Neural cell (in vitro differentiated cells): ENCODE data around the gene FCRL6. TPM values are rescaled to one million over a fixed set of nuclear protein-coding genes. Genes with fewer than 3 reads are reported as not detected.

ENCODE experiments used
- H2AFZ ChIP-seq: fragments of 200-600, 300-800 bp; sonication (generic), shearing (Covaris generic); 2 replicates; pipeline ENCODE4 v1.6.0; 2014; ENCODE audit warnings: low read depth, mild to moderate bottlenecking, antibody characterized with exemption, low read length, moderate library complexity
- H3F3A ChIP-seq: fragments of 200-600 bp; shearing (Covaris generic); 2 replicates; pipeline ENCODE4 v1.6.1; 2016; ENCODE audit warnings: mild to moderate bottlenecking, moderate library complexity, mixed read lengths, antibody characterized with exemption, low read length; ENCODE audit not compliant: insufficient read depth, poor library complexity, severe bottlenecking
- H3K27ac ChIP-seq: fragments of 200-600, 300-800 bp; sonication (generic), shearing (Covaris generic); 2 replicates; pipeline ENCODE4 v1.5.1; 2014; ENCODE audit warnings: mild to moderate bottlenecking, low read length, moderate library complexity
- H3K27me3 ChIP-seq: fragments of 300-800, 200-600 bp; sonication (generic), shearing (Covaris generic); 2 replicates; pipeline ENCODE4 v1.6.0; 2014; ENCODE audit warnings: mild to moderate bottlenecking, low read depth, low read length, moderate library complexity; ENCODE audit not compliant: insufficient read depth
- H3K36me3 ChIP-seq: fragments of 300-800, 200-600 bp; sonication (generic), shearing (Covaris generic); 2 replicates; pipeline ENCODE4 v1.5.1; 2014; ENCODE audit warnings: mild to moderate bottlenecking, antibody characterized with exemption, low read length, moderate library complexity; ENCODE audit not compliant: insufficient read depth
- H3K4me2 ChIP-seq: fragments of 300-800, 200-600 bp; sonication (generic), shearing (Covaris generic); 2 replicates; pipeline ENCODE4 v1.6.0; 2014; ENCODE audit warnings: mild to moderate bottlenecking, low read length
- H3K4me3 ChIP-seq: fragments of 300-800, 200-600 bp; sonication (generic), shearing (Covaris generic); 2 replicates; pipeline ENCODE4 v1.5.1; 2014; ENCODE audit warnings: mild to moderate bottlenecking, low read length, moderate library complexity
- H3K79me2 ChIP-seq: fragments of 200-600 bp; shearing (Covaris generic); replicated peaks from 2 replicates; pipeline ENCODE4 v1.6.0; 2014; ENCODE audit warnings: mild to moderate bottlenecking, low read length, moderate library complexity; ENCODE audit not compliant: insufficient read depth
- H3K9ac ChIP-seq: fragments of 300-800, 200-600 bp; sonication (generic), shearing (Covaris generic); 2 replicates; pipeline ENCODE4 v1.6.1; 2016; ENCODE audit warnings: mild to moderate bottlenecking, low read length, mixed read lengths
- H3K9me2 ChIP-seq: fragments of 200-600 bp; shearing (Covaris generic); 2 replicates; pipeline ENCODE4 v1.6.1; 2016; ENCODE audit warnings: mild to moderate bottlenecking, low read length, mixed read lengths; ENCODE audit not compliant: insufficient read depth
- H3K9me3 ChIP-seq: fragments of 200-600, 300-800 bp; sonication (generic), shearing (Covaris generic); 2 replicates; pipeline ENCODE4 v1.6.1; 2016; ENCODE audit warnings: mild to moderate bottlenecking, mixed run types, low read length, moderate library complexity, mixed read lengths
- H4K20me1 ChIP-seq: fragments of 200-600 bp; shearing (Covaris generic); 2 replicates; pipeline ENCODE4 v1.6.1; 2016; ENCODE audit warnings: mild to moderate bottlenecking, mixed run types; ENCODE audit not compliant: insufficient read depth
- EP300 ChIP-seq: fragments of 450-650 bp; conservative IDR thresholded peaks from 2 replicates; pipeline ENCODE4 v1.6.1; 2014; ENCODE audit warnings: antibody characterized with exemption, mild to moderate bottlenecking, moderate library complexity; ENCODE audit not compliant: poor library complexity, severe bottlenecking
- EZH2 ChIP-seq: fragments of 200-600, 300-800 bp; shearing (Covaris generic), sonication (generic); IDR thresholded peaks from 2 replicates; pipeline ENCODE4 v1.6.1; 2014; ENCODE audit warnings: antibody characterized with exemption, low read length, borderline replicate concordance, mild to moderate bottlenecking; ENCODE audit not compliant: insufficient read depth, poor library complexity, severe bottlenecking
- MXI1 ChIP-seq: fragments of 450-650 bp; conservative IDR thresholded peaks from 2 replicates; pipeline ENCODE4 v1.6.1; 2014; ENCODE audit warnings: antibody characterized with exemption, mild to moderate bottlenecking; ENCODE audit not compliant: poor library complexity, severe bottlenecking
- POLR2AphosphoS5 ChIP-seq: IDR thresholded peaks from 2 replicates; pipeline ENCODE4 v1.6.1; 2012
- RAD21 ChIP-seq: fragments of 450-650 bp; conservative IDR thresholded peaks from 2 replicates; pipeline ENCODE4 v1.6.1; 2014; ENCODE audit warnings: antibody characterized with exemption, mild to moderate bottlenecking, moderate library complexity
- SMC3 ChIP-seq: fragments of 450-650 bp; conservative IDR thresholded peaks from 2 replicates; pipeline ENCODE4 v1.6.1; 2014; ENCODE audit warnings: antibody characterized with exemption, mild to moderate bottlenecking, moderate library complexity; ENCODE audit not compliant: poor library complexity
- TAF1 ChIP-seq: IDR thresholded peaks from 2 replicates; pipeline ENCODE4 v1.6.1; 2012; ENCODE audit warnings: low read depth
- polyA plus RNA-seq: library from polyadenylated mRNA; depleted of rRNA; stranded (reverse); fragments of >200 nt; gene quantifications from 2 replicates; pipeline ENCODE4 v1.2.3, GENCODE V29; 2014
- TF ChIP-seq, protein P1 (sequence below): IDR thresholded peaks from 2 replicates; pipeline ENCODE4 v1.6.1; 2012; ENCODE audit warnings: borderline replicate concordance
- TF ChIP-seq, protein P2 (sequence below): fragments of 450-650 bp; IDR thresholded peaks from 2 replicates; pipeline ENCODE4 v1.5.1; 2014; ENCODE audit warnings: antibody characterized with exemption, mild to moderate bottlenecking, moderate library complexity; ENCODE audit not compliant: poor library complexity, severe bottlenecking

FCRL6 gene
- polyA plus RNA-seq, 1 donor from 2014 or later, result not detected

DNA sequence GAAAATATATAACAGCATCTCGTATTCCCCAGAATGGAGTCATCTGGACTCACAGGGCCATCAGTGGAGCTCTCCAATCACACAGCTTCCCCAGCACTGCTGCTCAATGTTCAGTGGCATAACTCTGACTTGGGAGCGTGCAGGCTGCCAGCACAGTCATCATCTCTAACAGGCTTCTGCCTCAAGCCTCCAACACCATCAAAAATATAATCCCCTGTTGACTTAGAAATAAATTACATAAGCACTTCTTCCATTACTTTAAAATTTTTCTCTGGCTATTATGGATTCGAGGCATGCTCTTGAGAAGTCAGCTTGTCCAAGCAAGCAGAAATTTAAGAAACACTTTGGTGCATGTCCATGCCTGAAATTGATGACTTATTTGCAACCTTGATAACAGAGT is 15.2 kb upstream of the FCRL6 start:
- Histone ChIP-seq H3K9ac (no peak overlapping the region), H3K36me3 (no peaks in the 10 kb centered on the region), H3F3A (no peaks in the 10 kb centered on the region), H3K9me3 (no peaks in the 10 kb centered on the region), H3K27me3 (no peaks in the 10 kb centered on the region), H3K27ac (no peak overlapping the region), H3K4me2 (no peak overlapping the region), H3K79me2 (no peaks in the 10 kb centered on the region), H3K4me3 (no peak overlapping the region), H2AFZ (no peak overlapping the region), H3K9me2 (no peaks in the 10 kb centered on the region), H4K20me1 (no peaks in the 10 kb centered on the region)
- TF ChIP-seq MXI1 (no peak), EZH2 (no peak), TAF1 (no peak), POLR2AphosphoS5 (no peak), SMC3 (no peak), EP300 (no peak), RAD21 (no peak)
- TF ChIP-seq, protein P1, sequence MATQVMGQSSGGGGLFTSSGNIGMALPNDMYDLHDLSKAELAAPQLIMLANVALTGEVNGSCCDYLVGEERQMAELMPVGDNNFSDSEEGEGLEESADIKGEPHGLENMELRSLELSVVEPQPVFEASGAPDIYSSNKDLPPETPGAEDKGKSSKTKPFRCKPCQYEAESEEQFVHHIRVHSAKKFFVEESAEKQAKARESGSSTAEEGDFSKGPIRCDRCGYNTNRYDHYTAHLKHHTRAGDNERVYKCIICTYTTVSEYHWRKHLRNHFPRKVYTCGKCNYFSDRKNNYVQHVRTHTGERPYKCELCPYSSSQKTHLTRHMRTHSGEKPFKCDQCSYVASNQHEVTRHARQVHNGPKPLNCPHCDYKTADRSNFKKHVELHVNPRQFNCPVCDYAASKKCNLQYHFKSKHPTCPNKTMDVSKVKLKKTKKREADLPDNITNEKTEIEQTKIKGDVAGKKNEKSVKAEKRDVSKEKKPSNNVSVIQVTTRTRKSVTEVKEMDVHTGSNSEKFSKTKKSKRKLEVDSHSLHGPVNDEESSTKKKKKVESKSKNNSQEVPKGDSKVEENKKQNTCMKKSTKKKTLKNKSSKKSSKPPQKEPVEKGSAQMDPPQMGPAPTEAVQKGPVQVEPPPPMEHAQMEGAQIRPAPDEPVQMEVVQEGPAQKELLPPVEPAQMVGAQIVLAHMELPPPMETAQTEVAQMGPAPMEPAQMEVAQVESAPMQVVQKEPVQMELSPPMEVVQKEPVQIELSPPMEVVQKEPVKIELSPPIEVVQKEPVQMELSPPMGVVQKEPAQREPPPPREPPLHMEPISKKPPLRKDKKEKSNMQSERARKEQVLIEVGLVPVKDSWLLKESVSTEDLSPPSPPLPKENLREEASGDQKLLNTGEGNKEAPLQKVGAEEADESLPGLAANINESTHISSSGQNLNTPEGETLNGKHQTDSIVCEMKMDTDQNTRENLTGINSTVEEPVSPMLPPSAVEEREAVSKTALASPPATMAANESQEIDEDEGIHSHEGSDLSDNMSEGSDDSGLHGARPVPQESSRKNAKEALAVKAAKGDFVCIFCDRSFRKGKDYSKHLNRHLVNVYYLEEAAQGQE, result no peak
- TF ChIP-seq, protein P2, sequence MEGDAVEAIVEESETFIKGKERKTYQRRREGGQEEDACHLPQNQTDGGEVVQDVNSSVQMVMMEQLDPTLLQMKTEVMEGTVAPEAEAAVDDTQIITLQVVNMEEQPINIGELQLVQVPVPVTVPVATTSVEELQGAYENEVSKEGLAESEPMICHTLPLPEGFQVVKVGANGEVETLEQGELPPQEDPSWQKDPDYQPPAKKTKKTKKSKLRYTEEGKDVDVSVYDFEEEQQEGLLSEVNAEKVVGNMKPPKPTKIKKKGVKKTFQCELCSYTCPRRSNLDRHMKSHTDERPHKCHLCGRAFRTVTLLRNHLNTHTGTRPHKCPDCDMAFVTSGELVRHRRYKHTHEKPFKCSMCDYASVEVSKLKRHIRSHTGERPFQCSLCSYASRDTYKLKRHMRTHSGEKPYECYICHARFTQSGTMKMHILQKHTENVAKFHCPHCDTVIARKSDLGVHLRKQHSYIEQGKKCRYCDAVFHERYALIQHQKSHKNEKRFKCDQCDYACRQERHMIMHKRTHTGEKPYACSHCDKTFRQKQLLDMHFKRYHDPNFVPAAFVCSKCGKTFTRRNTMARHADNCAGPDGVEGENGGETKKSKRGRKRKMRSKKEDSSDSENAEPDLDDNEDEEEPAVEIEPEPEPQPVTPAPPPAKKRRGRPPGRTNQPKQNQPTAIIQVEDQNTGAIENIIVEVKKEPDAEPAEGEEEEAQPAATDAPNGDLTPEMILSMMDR, result no peak

DNA sequence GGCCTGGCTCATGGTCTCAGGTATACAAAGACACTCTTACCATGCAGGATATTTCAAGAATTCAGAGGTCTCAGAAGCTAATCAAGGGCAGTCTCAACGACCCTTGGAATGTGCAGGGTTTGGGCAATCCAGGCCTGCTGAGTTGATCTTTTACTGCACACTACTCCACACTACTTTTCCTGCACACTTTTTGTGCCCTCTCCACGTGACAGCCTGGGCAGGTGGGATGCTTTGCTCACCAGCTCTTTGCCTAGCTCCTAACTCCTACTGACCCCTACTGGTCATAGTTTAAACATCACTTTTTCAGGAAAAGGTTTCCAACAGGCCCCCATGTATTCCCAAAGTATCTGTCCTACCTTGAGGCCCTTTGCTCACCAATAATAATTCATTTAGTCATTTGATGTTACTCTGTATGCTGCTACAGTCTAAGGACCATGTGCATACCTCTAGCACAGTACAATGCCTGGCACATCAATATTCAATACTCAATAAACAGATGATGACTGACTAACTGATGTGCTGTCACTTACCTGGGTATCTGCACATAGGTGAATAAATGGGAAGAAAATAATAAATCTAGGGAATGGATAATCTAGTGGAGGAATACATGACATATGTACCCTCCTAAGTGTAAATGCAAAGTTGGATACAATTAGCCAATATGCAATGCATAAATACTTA is 11.8 kb upstream of the FCRL6 start:
- H2AFZ ChIP-seq, result no peak overlapping the region
- TF ChIP-seq, protein P2, result peak; percentile 44
- TF ChIP-seq RAD21, result peak; percentile 13
- TF ChIP-seq SMC3, result no peak

More for the DNA sequence above, 11.8 kb upstream of the FCRL6 start:
- H3K27ac ChIP-seq, result no peak overlapping the region
- no peaks in the 10 kb centered on the region for H3K36me3 ChIP-seq
- peaks cover 3% of the 10 kb centered on the region for H3K27me3 ChIP-seq
- H3K9me3 ChIP-seq, result no peaks in the 10 kb centered on the region
- H3K4me3 ChIP-seq, result no peak overlapping the region
- no peaks in the 10 kb centered on the region for H3K79me2 ChIP-seq
- no peak overlapping the region for H3K9ac ChIP-seq
- H4K20me1 ChIP-seq, result no peaks in the 10 kb centered on the region
- H3K9me2 ChIP-seq, result no peaks in the 10 kb centered on the region
- no peak overlapping the region for H3K4me2 ChIP-seq
- H3F3A ChIP-seq, result no peaks in the 10 kb centered on the region
